GF-D8 (cell line): ENCODE data around the gene ARHGAP44.
A peak's percentile ranks its signal among the peaks of the same experiment; 100 is the strongest.

ENCODE experiments used
- DNase-seq: peaks from one replicate; lab custom pipeline; 2025; lab: John Stamatoyannopoulos, UW

ARHGAP44 gene

DNA sequence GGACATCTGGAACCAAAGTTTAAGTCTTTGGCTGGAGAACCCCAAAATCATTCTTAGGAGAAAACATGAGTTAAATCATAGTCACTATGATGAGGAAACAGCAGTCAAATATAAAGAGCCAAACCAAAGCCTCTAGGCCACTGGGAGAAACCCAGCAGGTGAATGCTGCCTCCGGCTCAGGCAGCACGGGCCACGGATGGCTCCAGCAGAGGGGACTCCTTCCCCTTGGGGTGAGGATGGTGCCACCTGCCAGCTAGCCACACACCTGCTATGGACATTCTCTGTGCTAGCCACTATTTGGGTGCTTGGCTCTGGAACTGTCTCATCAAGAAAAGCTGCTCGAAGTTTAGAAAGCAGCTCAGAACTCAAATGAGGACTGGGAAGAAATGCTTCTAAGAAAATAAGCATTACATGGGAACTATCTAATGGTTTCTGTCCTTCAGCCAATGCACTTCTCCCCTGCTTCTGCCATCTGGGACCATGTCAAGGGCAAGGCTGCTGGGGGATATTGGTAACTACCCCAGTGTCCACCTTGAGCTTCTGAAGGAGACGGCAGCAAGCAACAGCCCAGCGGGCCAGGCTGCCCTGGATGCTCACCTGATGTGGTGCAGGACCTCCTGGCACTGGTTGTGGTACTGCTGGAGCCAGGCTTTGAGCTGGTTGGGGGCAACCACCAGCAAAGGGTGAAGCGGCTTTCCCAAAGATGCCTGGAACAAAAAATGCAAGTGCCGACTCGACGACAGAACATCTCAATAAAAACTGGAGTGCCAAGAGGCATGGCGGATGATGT is 206.0 kb downstream of the ARHGAP44 start:
- DNase-seq: no peak

- no peak for DNase-seq
Observed at GRCh38 chr17:12995896-12996295, 206.6 kb downstream of the ARHGAP44 start.

- DNase-seq: no peak
Observed at GRCh38 chr17:12996357-12996756, 207.1 kb downstream of the ARHGAP44 start.

- no peak for DNase-seq
Observed at GRCh38 chr17:12996941-12997340, 207.6 kb downstream of the ARHGAP44 start.

DNA sequence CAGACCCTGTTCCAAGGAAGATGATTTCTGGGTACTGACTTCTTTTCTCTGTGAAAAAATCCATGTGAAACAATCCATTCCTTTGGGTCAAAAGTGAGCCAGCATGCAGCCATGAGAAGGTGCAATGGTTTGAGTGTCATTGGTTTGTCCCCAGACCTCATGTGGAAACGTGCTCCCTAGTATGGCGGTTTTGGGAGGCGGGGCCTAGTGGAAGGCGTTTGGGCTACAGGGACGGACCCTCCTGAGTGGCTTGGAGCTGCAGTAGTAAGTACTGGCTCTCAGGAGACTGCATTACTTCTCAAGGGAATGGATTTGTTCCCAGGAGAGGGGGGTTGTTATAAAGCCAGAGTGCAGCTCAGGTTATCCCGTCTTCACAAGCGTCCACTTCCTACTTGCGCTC is 209.2 kb downstream of the ARHGAP44 start:
- DNase-seq: no peak

GRCh38 chr17:12998874-12999273 is 209.6 kb downstream of the ARHGAP44 start:
- DNase-seq: no peak

GRCh38 chr17:13000561-13000960 is 211.3 kb downstream of the ARHGAP44 start:
- no peak for DNase-seq

DNA sequence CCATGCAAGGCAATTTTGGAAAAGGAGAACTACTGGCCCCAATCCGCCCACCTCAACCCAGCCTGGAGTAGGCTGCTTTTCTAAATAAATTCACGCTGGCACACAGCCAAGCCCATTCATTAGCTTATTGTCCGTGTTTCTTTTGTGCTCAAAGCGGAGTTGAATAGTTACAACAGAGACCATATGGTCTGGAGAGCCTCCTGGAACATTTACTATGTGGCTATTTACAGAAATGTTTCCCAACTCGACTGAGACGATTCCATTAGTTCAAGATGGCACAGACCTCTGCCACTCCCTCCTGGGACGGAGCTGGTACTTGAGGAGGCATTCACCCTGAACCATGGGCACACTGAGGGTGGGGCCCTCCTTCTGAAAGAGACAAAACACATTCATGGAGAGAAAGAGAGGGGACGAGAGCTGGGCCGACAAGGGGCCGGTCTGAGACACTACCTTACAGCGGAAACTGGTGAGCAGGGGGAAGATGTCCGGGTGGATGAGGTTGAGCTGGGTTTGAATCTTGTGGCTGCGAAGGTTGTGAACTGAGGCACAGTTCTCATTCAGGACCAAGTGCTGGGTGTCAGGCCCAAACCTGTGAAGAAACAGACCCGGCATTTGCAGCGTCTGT is 212.8 kb downstream of the ARHGAP44 start:
- no peak for DNase-seq

DNA sequence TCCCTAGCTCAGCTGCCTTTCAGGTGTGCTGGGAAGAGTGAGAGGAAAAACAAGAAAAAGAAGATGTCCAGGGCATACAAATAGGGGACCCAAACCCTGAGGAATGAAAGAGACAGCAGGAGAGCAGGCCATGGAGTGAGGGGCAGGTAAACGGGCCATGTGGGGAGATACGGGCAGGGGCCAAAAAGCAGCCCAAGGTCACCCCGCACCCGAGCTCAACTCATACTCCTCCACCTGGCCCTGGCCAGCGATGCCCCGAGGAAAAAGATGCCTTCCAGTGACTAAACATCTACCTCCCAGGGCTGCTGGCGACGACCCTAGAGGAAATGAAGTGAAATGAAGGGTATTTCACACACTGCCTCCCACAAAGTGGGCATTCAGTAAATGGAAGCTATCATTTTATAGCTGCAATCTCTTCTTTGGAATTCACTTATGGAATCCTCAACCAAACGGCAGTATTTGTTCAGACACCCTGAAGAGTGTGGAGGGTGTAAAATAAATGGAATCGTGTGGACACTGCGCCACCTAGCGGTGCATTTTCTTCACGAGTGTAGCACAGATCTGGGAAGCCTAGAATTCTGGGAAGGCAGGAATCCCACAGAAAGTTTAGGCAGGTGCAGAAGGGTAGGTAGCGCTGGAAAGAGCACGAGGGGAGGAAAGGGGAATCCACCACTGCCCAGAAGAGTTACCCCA is 213.6 kb downstream of the ARHGAP44 start:
- no peak for DNase-seq

- DNase-seq: no peak
Observed at GRCh38 chr17:13003454-13003851, 214.2 kb downstream of the ARHGAP44 start.

DNA sequence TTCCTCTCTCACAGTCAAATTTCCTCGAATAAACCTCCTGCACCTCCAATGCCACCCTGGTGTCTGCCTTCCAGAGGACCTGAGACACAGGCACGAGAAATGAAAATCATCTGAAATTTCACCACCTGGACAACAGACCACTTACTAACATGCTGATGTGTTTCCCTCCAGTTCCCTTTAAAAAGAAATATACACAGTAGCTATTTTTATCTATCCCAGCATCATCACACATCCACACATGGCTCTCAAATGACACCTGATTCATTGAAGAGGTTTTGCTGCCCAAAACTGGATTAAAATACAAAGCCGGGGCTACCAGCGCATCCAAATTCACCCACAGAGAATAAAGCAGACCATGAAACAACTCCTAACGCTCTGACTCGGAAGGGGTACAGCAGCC is 214.6 kb downstream of the ARHGAP44 start:
- no peak for DNase-seq

- DNase-seq: no peak
Observed at GRCh38 chr17:13004336-13004735, 215.0 kb downstream of the ARHGAP44 start.

- no peak for DNase-seq
Observed at GRCh38 chr17:13005530-13005929, 216.2 kb downstream of the ARHGAP44 start.

GRCh38 chr17:13008461-13008860 is 219.2 kb downstream of the ARHGAP44 start:
- DNase-seq: no peak

GRCh38 chr17:13010959-13011358 is 221.7 kb downstream of the ARHGAP44 start:
- no peak for DNase-seq

GRCh38 chr17:13014801-13015200 is 225.5 kb downstream of the ARHGAP44 start:
- no peak for DNase-seq

DNA sequence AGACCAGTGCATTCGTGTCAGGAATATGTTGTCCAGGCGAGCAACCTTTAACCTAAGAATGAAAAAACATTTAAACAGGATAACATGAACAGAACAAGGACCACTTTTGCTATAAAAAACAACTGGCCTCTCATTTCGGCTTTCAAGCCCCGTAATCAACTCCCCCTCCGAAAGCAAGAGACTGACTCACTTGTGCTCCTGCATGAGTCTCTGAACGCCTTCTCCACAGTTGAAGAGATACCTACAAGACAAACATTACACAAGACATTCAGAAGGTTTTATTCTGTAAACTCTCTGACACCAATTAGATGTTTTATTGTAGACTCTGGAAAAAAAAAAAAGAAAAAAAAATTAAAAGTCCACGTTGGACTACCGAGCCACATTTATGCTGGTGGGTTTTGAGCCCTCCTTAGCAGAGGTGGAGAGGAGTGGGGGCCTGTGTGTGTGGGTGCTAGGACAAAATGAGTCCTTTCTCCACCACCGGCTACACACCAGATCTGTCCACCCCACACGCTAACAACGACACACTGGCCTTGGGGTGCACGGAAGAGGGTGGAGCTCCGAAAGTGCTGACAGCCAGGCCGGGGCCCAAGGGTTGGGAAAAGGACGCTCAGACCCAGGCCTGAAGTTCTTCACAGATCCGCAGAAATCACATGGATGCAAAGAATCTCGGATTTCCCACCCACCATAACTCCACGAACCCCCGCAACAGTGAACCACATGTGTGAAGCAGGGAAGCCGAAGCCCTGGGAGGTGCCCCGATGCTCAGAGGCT is 227.8 kb downstream of the ARHGAP44 start:
- DNase-seq: no peak

DNA sequence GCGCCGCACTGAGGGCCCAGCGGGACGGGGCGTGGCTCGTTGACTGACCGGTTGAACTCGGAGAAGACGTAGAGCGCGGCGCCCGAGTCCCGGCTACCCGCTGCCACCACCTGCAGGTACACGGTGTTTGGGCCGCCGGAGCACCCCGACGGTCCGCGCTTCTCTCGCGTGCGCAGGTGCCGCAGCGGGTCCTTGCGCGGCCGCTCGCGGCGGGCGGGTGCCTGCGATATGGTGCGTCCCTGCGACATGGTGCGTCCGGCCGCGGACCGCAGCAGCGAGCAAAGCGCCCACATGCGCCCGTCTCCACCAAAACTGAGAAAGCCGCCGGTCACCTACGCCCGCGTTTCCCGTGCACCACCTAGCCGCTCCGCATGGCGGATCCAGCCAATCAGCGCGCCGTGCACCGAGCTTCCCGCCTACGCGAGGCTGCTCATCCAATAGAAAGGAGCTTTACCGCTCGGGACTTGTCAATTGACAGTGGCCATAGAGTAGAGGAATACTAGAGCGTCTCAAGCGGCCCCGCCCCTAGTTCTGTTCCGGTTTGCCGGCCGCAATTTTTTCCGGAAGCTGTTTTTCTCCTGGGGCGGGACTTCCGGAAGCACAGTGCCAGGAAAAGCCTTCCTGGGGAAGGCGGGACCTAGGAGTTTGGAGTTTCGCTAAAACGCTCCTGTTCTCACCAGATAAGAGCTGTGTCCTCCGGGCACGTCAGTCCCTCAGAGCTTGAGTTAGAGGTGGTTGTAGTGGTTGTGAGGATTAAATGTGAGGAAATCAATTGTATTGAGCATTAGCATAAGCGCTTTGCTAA is 228.6 kb downstream of the ARHGAP44 start, which contains the start of gene ELAC2:
TSS of gene ELAC2 (minus strand) at position 373 of the 805 bp plus-strand sequence. CDS start at position 293, 80 bp downstream.
- DNase-seq: peak; percentile 79

GRCh38 chr17:13024016-13024415 is 234.7 kb downstream of the ARHGAP44 start:
- no peak for DNase-seq

GRCh38 chr17:13024526-13025257 is 235.4 kb downstream of the ARHGAP44 start:
- DNase-seq: no peak

DNA sequence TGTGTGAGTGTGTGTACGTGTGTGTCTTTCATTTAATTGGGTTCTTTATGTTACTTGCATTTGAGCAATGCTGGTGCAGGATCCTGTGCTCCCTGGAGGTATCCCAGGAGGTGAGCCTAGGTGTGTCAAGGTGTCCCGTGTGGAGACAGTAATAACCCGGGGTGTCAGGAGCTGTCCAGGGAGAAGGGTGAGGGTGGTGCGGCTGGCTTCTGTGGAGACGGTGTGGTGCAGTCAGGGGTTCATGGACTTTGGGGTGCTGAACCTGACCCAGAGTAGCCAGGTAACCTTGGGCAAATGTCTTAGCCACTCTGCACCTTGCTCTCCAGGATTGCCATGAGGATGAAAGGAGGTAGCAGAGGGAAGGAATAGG is 235.9 kb downstream of the ARHGAP44 start:
- DNase-seq: no peak
